HG03097 (cell line): Measurements from ENCODE around the gene FAM167B.

Experiments
- ATAC-seq: cut with Tn5 transposase; IDR thresholded peaks from one replicate; pipeline ENCODE4 v1.9.1; 2021; ENCODE audit not compliant: unreplicated experiment, low FRiP score

Gene FAM167B

DNA sequence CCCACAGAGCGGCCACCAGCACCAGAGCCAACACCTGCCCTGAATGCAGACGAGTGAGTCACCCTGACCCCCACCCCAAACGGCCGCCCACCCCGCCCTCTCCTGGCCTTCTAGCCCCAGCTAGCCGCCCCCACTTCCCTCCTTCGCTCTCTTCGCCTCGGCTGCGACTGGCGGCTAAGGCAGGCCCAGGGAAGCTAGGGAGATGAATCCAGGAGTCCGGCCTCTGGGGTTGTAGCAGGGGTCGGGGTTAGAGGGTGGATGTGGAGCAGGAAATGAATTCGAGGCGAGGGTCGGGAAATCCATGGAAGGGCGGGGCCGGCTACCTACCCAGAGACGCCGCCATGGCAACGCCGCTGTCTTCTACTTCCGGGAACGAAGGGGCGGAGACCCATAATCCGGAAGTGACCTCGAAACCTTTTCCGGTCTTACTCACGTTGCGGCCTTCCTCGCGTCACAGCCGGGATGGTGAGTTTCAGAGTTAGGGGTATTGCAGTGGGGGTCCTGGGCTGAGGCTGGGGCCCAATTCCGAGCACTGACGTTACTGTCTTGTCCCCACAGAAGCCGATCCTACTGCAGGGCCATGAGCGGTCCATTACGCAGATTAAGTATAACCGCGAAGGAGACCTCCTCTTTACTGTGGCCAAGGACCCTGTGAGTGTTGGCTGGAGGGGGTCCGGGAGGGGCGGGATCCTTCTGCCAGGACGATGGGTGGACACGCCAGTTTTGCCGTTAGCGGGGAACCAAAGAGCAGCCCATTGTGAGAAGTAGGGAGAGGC lies 24.9 kb upstream of the FAM167B start, which contains the start of the genes EIF3I and TMEM234:
TSS of gene EIF3I (plus strand) at position 428 of the 776 bp plus-strand sequence. CDS start at position 463, 35 bp downstream.
TSS of gene TMEM234 (minus strand) at position 374 of the 776 bp plus-strand sequence. CDS start at position 343, 31 bp downstream.
- peak; percentile 83 for ATAC-seq

DNA sequence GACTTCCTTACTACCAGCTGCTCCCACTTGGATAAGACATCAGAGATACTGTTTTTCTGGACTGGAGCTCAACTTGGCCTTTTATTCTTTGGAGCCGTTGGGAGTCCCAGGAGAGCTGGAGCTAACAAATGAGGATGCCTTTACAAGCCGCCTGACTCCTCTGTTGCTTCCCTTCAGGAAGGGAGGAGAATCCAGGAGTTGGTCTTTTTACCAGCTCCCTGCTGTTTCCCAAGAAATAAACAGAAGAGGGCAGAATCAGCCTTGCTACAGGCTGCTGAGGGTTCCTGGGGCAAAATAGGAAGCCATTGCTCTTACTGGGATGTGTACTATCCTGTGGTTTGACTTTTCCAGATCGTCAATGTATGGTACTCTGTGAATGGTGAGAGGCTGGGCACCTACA lies 23.3 kb upstream of the FAM167B start:
- ATAC-seq: no peak

DNA sequence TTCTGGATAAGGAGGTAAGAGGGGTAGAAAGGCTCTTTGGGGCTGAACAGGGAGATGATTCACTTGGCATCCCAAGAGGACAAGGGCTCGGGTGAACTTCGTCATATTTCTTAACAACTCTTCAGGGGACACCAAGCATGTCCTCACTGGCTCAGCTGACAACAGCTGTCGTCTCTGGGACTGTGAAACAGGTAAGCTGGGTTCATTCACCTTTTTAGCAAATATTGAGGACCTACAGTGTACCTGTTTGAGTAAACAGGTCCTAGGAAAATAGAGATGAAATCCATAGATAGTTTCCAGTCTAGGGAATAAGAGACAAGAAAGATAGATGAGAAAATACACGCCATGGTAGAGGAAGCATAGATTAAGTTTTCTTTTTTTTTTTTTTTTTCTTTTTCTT lies 22.7 kb upstream of the FAM167B start:
- ATAC-seq: no peak

DNA sequence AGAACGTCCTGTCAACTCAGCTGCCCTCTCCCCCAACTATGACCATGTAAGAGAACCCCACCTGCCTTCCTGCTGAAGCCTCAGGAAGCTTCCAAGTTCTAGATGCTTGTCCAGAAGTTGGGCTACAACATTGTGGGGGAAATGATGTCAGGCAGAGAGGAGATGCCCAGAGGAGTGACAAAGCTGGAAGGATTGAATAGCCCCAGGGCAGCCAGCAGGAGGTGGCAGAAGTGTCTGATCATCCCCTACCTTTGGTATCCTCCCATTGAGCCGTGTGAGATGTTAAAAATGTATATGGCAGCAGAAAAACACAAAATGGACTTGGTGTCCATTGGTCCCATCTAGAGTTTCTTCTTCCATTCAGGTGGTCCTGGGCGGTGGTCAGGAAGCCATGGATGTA lies 18.3 kb upstream of the FAM167B start:
- no peak for ATAC-seq

DNA sequence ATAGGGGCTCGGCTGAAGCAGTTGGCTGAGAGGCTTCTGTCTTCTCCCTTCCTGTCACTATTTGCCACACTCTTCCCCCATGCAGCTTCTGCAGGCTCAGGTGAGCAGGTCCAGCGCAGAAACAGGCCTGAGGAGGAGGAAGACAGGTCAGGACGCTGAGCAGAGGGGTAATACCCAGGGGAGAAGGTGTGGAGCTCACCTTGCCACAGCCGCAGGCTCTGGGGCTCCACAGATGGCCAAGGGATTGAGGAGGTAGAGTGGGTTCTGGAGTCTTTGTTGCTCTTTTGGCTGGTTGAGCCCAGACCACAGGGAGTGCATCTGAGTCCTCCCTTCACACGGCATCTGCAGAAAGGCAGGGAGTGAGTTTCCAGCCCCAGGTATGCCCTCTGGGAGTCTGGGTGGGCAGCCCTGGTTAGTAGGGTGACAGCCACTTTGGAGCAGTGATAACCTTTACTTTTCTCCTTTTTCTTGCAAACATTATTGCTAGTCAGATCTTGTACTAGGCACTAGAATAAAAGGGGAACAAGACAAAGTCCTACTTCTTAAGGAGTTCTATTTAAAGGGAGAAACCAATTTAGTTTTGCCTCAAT lies 15.1 kb upstream of the FAM167B start:
- ATAC-seq: no peak

DNA sequence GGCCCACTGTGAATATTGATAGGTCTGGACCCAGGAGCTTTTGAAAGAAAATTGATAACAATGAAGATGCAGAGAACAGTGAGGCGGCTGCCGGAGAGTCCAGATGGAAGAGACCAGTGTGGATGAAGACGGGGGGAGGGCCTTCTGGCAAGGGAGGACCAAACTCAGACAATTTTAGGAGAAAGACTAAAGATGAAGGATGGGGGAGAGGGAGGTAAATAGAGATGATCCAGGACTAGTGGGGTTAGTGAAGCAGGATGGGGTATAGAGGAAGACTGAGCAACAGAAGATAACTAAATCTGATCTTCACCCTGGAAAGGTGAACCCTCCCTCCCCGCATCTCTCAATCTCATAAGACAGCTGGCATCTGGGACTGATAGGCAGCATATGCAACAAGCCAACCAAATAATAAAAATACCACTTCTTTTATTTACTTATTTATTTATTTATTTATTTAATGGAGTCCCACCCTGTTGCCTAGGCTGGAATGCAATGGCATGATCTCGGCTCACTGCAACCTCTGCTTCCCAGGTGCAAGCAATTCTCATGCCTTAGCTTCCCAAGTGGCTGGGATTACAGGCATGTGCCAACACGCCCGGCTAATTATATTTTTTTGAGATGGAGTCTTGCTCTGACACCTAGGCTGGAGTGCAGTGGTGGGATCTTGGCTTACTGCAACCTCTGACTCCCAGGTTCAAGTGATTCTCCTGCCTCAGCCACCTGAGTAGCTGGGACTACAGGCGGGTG lies 14.3 kb upstream of the FAM167B start:
- ATAC-seq: no peak

DNA sequence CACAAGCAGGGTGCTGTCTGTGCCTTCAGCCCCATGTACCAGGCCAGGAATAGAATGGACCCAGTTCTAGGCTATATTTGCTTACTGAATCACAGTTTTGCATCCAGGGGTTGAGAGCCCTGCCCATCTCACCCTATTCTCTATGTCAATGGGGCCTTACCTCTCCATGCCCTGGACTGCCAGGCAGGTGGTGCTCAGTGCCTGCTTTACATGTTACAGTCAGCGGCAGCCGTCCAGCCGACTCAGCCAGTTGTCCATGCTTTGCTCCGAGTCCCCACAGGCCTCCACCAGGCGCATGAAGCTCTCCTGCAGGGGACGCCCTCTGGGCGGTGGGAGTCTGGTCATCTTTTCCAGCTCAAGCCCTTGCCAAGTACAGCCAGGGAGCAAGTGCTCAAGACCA lies 12.2 kb upstream of the FAM167B start:
- ATAC-seq: no peak

DNA sequence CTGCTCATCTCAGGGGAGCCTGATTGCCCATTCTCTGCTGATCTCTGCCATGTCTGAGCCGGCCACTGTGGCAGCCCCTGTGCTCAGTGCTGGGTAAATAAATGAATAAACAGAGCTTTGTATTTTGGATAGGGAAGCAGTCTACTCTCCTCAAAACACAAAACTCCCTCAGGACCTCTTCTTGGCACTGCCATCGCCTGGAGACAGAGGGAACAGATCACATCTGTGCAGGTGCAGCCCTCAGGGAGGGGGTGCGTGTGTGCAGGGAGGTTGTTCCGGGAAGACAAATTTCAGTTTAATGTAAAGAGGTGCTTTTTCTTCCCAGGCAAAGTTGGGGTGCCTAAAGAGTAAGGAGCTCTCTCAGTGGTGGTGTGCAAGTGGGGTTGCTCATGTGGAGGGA lies 7.7 kb upstream of the FAM167B start:
- ATAC-seq: no peak

- ATAC-seq: no peak
These were observed 7.3 kb upstream of the FAM167B start for GRCh38 chr1:32239790-32240139.

GRCh38 chr1:32240140-32240951 lies 6.7 kb upstream of the FAM167B start:
- no peak for ATAC-seq

- ATAC-seq: no peak
These were observed 5.8 kb upstream of the FAM167B start for GRCh38 chr1:32241001-32241763.

DNA sequence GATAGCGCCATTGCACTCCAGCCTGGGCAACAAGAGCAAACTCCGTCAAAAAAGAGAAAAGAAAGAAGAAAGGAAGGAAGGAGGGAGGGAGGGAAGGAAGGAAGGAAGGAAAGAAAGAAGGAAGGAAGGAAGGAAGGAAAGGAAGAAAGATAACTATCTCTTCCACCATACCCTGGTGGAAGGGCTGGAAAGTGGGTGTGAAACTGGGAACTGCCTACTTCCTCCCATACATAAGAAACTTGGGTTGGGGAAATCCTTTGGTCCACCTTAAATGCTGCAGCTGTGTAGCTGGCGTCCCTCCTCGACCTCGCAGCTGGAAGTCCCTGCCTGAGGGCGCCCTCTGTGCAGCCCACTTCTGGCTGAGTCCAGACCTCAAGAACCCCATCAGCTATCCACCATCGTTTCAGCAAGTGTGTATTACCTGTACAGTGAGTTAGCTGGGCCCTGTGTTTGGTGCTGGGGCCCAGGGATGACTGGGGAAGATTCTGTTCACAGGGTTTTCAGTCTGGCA lies 4.6 kb upstream of the FAM167B start:
- ATAC-seq: no peak

DNA sequence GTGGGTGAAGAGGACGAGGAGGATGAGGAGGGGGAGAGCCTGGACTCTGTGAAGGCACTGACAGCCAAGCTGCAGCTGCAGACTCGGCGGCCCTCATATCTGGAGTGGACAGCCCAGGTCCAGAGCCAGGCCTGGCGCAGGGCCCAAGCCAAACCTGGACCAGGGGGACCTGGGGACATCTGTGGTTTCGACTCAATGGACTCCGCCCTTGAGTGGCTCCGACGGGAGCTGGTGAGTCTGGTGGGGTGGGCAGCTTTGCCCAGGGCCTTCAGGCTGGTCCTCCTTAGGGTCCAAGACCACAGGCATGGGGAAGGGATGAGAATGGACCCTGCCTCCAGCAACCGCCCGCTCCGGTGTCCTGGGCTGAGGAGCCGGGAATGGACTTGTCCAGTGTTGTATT lies 430 bp downstream of the FAM167B start:
- ATAC-seq: no peak

DNA sequence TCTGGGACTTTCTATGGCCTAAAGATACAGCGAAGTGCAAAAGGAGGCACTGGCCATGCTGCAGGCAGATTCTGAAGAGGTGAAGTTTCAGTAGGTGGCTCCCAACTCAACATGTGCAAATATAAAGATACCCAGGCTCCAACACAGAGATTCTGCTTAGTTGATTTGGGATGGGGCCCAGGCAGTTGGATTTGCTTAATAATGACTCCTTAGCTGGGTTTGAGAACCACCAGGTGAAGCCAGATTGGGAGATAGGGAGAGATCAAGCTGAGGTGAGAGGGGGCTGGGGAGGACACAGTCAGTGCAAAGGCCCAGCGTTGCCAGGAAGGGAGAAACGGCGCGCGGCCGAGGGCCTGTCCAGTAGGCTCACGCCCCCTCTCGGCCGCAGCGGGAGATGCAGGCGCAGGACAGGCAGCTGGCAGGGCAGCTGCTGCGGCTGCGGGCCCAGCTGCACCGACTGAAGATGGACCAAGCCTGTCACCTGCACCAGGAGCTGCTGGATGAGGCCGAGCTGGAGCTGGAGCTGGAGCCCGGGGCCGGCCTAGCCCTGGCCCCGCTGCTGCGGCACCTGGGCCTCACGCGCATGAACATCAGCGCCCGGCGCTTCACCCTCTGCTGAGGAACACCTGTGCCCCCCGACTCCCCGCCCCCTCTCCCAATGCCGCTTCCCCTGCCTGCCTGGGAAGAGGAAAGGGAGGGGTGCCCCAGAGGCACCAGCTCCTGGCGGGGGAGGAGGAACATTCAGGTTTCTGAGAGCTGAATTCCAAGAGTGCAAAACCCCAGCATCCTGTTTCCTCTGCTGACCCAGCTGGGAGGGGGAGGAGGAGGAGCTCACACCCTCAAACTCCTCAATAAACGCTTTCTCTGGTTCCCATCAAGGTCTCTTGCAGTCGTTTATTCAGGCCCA lies 1.2 kb downstream of the FAM167B start:
- ATAC-seq: no peak

DNA sequence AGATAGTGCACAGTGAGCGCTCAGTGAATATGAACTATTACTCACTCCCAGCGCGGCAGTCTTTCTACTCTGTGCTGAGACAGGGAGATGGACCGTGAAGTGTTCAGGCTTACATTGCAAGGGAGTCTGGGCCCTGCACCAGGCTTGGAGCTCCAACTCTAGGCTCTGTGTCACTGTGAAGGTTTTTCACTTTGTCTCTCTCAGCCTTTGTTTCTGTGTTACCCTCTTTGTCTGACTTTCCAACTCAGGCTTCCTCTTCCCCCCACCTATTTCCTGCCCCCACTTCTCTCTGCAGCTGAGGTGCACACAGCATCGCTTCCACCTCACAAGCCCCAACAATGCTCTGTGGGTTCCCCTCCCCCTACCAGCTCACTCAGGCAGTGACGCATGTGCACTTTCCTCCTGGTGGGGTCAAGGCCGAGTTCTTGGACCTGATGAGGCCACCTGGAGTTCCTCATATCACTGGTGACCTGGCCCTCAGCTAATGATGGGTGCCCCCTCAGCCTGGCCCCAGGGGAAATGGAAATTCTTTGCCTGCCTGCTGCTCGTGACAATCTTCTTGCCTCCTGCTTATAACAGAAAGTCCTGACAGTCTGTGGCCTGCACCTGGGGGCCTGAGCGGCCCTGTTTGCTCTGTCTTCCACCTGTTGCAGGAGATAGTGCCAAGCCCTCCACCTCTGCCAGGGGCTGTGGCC lies 3.0 kb downstream of the FAM167B start:
- ATAC-seq: peak; percentile 49

DNA sequence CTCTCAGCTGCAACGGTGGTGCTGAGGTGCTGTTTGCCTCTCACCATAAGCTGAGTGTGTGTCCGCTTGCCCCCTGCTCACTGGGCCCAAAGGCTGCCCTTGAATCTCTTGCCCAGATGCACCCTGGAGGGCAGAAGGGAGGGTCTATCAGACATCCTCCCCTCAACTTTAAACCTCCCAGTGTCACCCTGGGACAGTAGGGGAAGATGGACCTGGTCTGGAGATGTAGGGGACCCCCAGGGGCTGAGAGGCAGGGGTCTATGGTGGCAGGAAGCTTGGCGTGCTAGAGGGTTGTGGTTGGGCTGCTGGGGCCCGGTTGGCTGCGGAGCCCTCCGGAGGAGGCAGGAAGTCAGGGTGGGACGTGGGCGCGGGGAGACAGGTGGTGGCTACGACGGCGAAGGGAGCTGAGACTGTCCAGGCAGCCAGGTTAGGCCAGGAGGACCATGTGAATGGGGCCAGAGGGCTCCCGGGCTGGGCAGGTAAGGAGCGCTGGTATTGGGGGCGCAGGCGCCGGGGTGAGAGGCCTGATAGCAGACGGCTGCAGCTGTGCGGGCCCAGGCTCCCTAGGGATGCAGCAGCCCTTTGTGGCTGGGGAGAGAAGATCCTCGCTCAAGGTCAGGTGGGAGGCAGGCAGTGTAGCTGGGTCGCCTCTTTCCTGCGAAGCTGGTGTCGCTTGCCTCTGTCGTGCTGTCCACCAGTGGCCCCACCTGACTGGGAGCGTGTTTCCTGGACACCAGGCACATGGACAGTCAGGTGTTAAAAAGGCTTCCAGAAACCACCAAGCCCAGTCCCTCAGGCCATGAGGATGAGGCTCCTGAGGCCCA lies 4.1 kb downstream of the FAM167B start, which contains the start of gene LCK:
TSS of gene LCK (plus strand) at position 373 of the 824 bp plus-strand sequence. CDS start 23,065 bp downstream, outside the sequence.
- no peak for ATAC-seq
